ENCODE measurements around the gene TAGLN.

TAGLN gene

DNA sequence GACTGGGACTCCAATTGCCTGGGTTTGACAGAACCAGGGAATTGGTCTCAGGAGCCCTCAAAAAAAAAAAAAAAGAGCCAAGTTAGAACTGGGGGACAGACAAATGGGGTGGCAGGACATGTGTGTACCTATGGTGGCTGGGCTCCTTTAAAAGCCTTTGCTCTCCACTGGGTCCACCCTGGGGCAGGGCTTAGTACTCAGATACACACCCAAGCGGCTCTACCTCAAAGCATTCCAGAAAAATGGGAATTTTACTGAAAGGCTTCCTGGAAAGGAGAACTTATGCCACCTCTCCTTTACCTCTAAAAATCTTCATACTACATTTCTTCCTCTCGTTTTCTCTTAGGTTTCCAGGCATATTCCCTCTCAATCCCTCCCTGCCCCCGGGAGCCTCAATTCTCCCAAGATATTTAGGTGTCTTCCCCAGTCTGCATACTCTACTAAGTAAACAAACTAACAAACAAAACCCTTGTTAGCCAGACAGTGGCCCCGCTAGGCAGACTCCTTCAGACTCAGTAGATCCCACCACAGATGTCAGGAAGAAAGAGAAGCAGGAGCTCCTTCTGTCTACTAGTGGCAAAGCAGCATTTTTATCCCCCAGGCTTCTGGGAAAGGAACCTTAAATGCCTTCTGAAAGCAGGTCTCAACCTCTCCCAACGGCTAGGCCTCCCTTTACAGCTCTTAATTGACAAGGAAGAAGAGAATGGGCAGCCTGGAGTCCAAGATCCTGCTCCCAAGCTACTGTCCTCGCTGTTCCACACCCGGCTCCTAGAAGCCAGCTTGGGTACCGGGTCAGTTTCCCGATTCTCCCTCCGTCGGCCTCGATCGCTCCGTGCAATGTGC lies 32.0 kb downstream of the TAGLN start:
- DNase-seq (ENCODE audit: low spot score): peak; percentile 10

DNA sequence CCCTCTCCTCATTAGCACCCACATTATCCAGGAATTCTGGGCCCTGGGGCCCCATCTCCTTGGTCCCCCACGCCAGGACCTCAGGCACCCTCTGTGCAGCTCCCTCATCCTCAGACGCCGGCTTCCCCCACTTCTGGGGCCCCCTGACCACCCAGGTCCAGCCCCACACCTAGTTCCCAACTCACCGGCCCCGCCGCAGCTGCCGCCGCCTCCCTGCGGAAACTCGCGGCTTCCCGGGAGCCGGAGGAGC lies 32.6 kb downstream of the TAGLN start, which contains the start of gene PCSK7:
TSS of gene PCSK7 (minus strand) at position 232 of the 250 bp plus-strand sequence. CDS start 2,229 bp downstream, outside the sequence.
- DNase-seq (ENCODE audit: low spot score): no peak

DNA sequence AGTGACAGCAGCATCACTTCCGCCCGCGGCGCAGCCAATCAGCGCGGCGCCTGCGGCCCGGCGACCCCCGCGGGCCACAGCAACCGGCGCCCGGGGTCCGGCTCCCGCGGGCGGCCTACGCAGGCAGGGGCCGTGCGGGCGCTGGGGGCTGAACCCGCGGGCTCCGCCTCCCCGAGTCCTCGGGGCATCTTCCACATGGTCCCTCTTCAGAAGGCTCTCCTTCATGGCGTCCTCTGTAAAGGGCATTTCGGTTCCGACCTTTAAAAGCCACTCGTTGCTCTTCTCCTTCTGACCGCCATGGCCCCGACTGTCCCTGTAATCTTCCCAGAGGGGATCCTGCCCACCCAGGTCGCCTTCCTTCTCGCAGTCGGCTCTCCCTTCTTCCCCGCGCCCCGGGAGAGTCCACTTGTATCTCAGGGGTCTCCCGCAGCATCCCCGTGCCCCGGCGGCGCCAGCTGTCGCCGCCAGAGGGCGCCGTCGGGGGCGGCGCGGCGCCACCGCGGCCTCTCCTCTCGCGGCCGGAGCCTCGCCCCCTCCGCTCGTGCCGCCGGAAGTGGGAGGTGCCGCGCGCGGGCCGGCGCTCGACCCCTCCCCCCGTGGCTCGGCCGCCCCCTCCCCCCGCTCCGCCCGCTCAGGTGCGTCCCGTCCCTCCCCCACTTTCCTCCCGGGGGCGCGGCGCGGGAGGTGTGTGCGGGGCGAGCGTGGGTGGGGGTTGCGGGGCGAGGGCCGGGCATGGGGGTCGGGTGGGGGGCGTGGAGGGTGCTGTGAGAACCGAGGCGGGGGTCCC lies 33.1 kb downstream of the TAGLN start, which contains the start of gene RNF214:
TSS of gene RNF214 (plus strand) at position 580 of the 787 bp plus-strand sequence. CDS start 1,602 bp downstream, outside the sequence.
- DNase-seq (ENCODE audit: low spot score): peak; percentile 72

DNA sequence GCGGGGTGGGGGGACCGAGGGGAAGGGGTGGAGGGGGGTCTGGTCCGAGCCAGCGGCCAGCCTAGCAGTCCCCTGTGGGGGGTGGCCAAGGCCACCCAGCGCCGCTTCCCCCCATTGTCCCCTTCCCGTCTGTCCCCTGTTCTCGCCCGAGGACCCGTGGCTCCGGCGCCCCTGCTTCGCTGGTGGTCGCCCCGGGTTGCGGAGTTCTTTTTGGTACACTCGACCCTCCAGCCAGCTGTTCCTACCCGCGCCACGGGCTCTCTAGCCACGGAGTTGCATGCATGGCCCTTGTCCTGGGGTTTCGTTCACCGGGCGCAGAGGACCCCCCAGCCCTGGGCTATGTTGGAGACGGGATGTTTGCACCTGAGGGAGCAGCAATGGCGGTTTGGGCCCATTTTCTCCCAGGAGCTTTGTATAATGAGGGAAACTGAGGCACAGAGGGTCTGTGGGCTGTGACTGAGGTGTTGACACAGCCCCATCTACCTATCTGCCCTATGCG lies 33.8 kb downstream of the TAGLN start:
- DNase-seq (ENCODE audit: low spot score): no peak

DNA sequence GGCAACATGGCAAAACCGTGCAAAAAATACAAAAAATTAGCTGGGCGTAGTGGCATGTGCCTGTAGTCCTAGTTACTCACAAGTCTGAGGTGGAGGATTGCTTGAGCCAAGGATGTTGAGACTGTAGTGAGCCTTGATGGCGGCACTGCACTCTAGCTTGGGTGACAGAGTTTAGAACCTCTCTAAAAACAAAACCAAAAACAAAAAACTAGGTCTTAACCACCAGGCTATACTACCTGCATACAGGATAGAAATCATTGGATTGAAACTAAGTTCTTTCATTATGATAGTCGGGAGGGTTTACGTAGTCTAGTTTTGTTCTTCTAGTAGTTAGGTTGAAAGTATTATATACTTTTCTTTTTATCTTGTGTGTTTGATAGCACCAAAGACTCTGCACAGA lies 39.1 kb downstream of the TAGLN start:
- no peak for DNase-seq (ENCODE audit: low spot score)

DNA sequence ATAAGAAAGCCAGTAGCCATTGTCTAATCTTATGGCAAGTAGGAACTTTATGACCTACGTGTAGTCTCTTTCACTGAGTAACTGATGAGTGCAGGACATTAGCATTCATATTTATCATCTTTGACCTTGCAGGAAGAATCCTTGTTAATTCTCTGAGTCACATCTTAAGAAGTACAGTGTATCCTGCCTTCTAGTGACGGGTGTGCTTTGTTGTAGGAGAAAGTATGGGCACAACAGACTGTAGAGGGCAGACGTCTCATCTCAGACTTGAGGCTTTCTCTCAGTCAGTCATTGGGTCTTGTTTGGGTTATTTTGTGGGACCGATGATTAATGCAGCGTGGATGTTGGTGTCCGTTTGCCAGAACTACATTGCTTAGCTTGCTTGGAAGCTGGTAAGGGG lies 40.1 kb downstream of the TAGLN start:
- no peak for DNase-seq (ENCODE audit: low spot score)

DNA sequence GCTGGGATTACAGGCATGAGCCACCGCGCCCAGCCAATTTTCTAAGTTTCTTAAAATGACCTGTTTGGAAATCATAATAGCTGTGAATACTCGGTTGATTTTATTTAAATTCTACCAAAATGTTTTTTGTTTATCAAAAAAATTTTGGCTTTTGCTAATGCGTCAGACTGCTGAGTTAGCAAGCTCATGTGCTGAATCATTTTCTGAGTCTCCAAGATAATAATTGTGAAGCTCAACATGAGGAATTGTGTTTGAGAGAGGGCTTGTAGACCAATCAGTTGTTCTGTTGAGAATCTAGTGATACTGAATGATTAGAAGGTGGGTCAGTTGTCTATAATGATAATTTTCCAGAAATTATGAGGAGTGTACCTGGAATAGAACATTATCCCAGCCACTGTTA lies 49.2 kb downstream of the TAGLN start:
- DNase-seq (ENCODE audit: low spot score): no peak

DNA sequence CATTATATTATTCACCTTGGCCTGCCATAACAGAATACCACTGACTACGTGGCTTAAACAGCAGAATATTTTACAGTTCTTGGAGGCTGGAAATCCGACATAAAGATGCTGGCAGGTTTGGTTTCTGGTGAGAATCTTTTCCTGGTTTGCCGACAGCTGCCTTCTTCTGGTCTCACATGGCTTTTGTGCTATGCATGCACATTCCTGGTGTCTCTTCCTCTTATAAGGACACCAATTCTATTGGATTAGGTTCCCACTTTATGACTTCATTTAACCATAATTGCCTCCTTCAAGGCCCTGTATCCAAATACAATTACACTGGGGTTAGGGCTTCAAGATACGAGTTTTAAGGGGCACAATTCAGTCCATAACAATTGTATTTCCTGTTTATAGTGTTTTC lies 50.4 kb downstream of the TAGLN start:
- no peak for DNase-seq (ENCODE audit: low spot score)

DNA sequence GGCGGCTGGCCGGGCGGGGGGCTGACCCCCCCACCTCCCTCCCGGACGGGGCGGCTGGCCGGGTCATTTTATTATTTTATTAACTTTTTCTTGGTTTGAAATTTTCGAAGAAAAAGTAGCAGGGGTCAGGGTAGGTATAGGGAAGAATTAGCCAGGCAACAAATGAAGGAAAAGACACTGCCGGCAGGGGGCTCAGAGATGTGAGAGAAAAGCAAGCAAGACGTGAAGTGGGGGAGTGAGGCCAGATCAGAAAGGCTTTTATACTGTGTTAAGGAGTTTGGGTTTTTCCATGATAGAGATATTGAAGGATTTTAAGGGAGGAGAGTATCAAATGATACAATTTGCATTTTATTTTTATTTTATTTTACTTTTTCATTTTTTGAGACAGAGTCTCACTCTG lies 52.3 kb downstream of the TAGLN start:
- no peak for DNase-seq (ENCODE audit: low spot score)

DNA sequence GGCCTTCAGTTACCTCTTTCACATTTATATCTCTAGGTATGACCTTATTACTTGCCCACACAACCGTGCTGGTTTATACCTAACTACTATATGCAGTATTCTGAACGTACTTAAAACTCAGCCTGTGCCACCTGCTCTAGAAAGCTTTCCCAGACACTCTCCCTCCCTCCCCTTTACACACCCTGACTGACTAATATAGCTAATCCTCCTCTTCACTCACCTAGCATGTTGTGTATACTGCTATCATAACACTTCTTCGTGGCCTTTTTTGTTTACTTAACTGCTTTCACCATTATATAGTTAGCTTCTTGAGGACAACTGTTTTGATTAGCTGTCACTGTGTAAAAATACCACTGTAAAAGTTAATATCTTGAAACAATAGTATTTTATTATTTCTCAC lies 56.8 kb downstream of the TAGLN start:
- DNase-seq (ENCODE audit: low spot score): no peak

DNA sequence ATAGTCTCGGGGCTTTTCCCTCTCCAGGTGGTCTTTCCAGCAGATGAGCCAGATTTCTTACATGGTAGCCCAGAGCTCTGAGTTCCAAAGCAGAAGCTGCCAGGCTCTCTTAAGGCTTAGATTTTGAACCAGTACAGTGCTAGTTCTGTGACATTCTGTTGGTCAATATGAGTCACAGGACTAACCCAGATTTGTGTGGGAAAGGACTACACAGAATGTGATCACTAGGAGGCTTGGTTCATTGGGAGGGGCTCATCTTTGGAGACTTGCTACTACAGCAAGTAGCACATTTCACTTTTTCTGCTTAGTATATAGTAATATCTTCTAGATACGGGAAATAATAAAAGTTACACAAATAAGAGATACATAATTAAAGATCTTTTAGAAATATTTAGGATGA lies 57.4 kb downstream of the TAGLN start:
- no peak for DNase-seq (ENCODE audit: low spot score)

All from cerebellar cortex (tissue), 1 donor.